Heart right ventricle (tissue), 16 donors: ENCODE measurements around the gene CC2D1A. TPM values are rescaled to one million over a fixed set of nuclear protein-coding genes. Genes with fewer than 3 reads are reported as not detected.

Experiments
- ATAC-seq, 8 donors: fragments of 200-7000 bp; cut with Tn5 transposase; one replicate each; pipeline ENCODE4 v1.9.1; 2020; ENCODE audit warnings: mild to moderate bottlenecking in 8 of 8, moderate library complexity in 8 of 8, moderate number of reproducible peaks in 1 of 8
- DNase-seq, 2 donors: peaks; one replicate each; pipeline ENCODE4 v3.0.0-alpha.2; 2020
- H3K27ac ChIP-seq, 10 donors: fragments of 200-600 bp; sonication (generic) in 2 of 10; one replicate each; pipeline versions ENCODE4 v1.5.0 to v1.8.0; 2020 to 2022; ENCODE audit warnings: mild to moderate bottlenecking in 3 of 10
- H3K27me3 ChIP-seq, 7 donors: fragments of 200-600 bp; one replicate each; pipeline ENCODE4 v1.8.0; 2021 to 2022; ENCODE audit warnings: mild to moderate bottlenecking in 2 of 7
- H3K36me3 ChIP-seq, 9 donors: fragments of 200-600 bp; sonication (generic) in 1 of 9; one replicate each; pipeline versions ENCODE4 v1.5.0 to v1.8.0; 2020 to 2022; ENCODE audit warnings: mild to moderate bottlenecking in 2 of 9
- H3K4me1 ChIP-seq, 9 donors: fragments of 200-600 bp; sonication (generic) in 1 of 9; one replicate each; pipeline versions ENCODE4 v1.5.0 to v1.8.0; 2020 to 2022; ENCODE audit warnings: mild to moderate bottlenecking in 4 of 9
- H3K4me3 ChIP-seq, 10 donors: fragments of 200-600 bp; sonication (generic) in 2 of 10; one replicate each; pipeline versions ENCODE4 v1.5.0 to v1.8.0; 2020 to 2022; ENCODE audit warnings: mild to moderate bottlenecking in 7 of 10, moderate library complexity in 2 of 10
- H3K9me3 ChIP-seq, 11 donors: fragments of 200-600 bp in 10 of 11; sonication (generic) in 2 of 11; one replicate each; pipeline versions ENCODE4 v1.5.0 to v1.8.0; 2013 to 2022; ENCODE audit warnings: mild to moderate bottlenecking in 2 of 11, control low read depth in 1 of 11, moderate library complexity in 1 of 11
- WGBS, 2 donors: extraction: QIAGEN DNeasy Blood & Tissue Kit; methylation state at CpG; one replicate each; pipeline ENCODE4 v1.1.7; 2013; ENCODE audit warnings: inconsistent platforms in 1 of 2; 5-methylcytosine and 5-hydroxymethylcytosine counted together
- intact Hi-C, 10 donors: fragments of 100-400 bp; cut with DNase I; formaldehyde crosslinking; loops; one replicate each; pipeline versions ENCODE4 v1.11.1 to v1.14.2; 2022
- polyA plus RNA-seq, 2 donors: library from polyadenylated mRNA; stranded (reverse); fragments of 200-250 nt; gene quantifications; one replicate each; pipeline ENCODE4 v1.2.3, GENCODE V29; 2013
- total RNA-seq, 10 donors: library from RNA; stranded (reverse); fragmentation: NEBNext Ultra II Directional in 3 of 10; extraction: Animal tissue kit (Norgen Biotek cat#: 25700) in 3 of 10; gene quantifications; one replicate each; pipeline versions ENCODE4 v1.2.1 to v1.2.4, GENCODE V29; 2021 to 2023
- TF ChIP-seq, protein P1 (sequence below), 9 donors: fragments of 200-600 bp; sonication (generic) in 2 of 9; IDR thresholded peaks; one replicate each; pipeline versions ENCODE4 v1.5.0 to v1.8.0; 2021 to 2022; ENCODE audit warnings: antibody characterized with exemption in 9 of 9, mild to moderate bottlenecking in 5 of 9, moderate library complexity in 1 of 9
- donor health status: Arrhythmogenic right ventricular cardiomyopathy.
- donor health status: ischemic (EF 13 %, LVEDD 7.1; RV severe dilation, severe dysfunction).
- donor health status: healthy with polysubstance abuse.
- donor health status: DM: no; HTN: yes; CAD: no.
- donor health status: DM: no; HTN: no; CAD: no.
- donor health status: ischemic (EF 25% LVEDD 6.9; RV normal size, moderate dysfunction).
- donor health status: ischemic (EF 25% LVEDD 5.7; RV mildly dilated, moderate dysfunction).
- donor health status: healthy.
- donor health status: DM: yes; HTN: yes; CAD: no.
- donor health status: Ischemic cardiomyopathy.
- donor health status: ischemic (EF 35%, LVEDD 5.7; RV mildly dilated, moderate dysfunction).
- donor health status: nonischemic (EF 11% LVEDD 7.7; RV severe dilation, severe dysfunction).
- donor health status: DM: yes; HTN: yes; CAD: no.
- donor health status: PGD.
- donor health status: ischemic (EF 29% LVEDD 5.4; RV normal size, mild dysfunction).
- donor health status: nonischemic (EF 23%, LVEDD 6.1; RV moderate dilation, normal function).

The CC2D1A gene
- total and polyA plus RNA-seq, 12 donors = 13.2 to 49.8 (median 19.0) TPM

DNA sequence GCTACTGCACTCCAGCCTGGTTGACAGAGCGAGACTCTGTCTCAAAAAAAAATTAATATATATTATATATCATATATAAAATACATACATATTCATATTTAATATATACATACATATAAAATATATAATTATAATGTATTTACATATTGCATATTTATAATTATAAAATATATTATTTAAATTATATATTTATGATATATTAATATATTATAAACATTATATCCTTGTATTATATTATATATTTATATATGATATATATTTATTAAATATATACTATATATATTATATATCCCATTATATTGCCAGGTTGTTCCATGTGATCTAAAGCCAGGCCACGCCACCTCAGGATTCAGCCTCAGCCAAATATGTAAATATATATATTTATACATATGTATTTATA, 9.8 kb upstream of the CC2D1A start:
- DNase-seq = no peak
- no peaks in the 10 kb centered on the region for H3K9me3 ChIP-seq
- TF ChIP-seq, protein P1, sequence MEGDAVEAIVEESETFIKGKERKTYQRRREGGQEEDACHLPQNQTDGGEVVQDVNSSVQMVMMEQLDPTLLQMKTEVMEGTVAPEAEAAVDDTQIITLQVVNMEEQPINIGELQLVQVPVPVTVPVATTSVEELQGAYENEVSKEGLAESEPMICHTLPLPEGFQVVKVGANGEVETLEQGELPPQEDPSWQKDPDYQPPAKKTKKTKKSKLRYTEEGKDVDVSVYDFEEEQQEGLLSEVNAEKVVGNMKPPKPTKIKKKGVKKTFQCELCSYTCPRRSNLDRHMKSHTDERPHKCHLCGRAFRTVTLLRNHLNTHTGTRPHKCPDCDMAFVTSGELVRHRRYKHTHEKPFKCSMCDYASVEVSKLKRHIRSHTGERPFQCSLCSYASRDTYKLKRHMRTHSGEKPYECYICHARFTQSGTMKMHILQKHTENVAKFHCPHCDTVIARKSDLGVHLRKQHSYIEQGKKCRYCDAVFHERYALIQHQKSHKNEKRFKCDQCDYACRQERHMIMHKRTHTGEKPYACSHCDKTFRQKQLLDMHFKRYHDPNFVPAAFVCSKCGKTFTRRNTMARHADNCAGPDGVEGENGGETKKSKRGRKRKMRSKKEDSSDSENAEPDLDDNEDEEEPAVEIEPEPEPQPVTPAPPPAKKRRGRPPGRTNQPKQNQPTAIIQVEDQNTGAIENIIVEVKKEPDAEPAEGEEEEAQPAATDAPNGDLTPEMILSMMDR (IDR thresholded peaks at IDR 0.05) = no peak
- no peak overlapping the region for H3K27ac ChIP-seq
- H3K36me3 ChIP-seq = no peaks in the 10 kb centered on the region
- no peaks in the 10 kb centered on the region for H3K4me1 ChIP-seq
- no peak overlapping the region for H3K4me3 ChIP-seq
- intact Hi-C loops = no loop called here
- ATAC-seq = no peak
- no peaks in the 10 kb centered on the region for H3K27me3 ChIP-seq
- WGBS, 2 donors = 97 to 100% methylated on average over 2 of the region's 2 CpGs

DNA sequence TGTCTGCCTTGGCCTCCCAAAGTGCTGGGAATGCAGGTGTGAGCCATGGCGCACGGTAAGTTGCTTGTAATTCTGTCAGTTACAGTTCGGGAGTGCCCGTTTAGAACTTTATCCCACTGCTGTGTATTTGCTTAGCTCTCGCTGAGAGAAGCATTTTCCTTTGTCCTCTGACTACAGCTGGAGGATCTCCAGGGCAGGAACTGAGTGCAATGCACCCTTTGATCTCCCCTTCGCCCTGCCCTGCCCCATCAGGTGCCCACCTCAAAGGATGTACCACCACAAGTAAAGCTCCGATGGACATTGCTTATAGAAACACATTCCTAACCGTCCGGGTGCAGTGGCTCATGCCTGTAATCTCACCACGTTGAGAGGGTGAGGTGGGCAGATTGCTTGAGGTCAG, 6.6 kb upstream of the CC2D1A start:
- Histone ChIP-seq H3K9me3 (no peaks in the 10 kb centered on the region), H3K4me3 (no peak overlapping the region), H3K4me1 (no peaks in the 10 kb centered on the region), H3K36me3 (no peaks in the 10 kb centered on the region), H3K27me3 (no peaks in the 10 kb centered on the region), H3K27ac (peak overlapping the region in 1 of 10 donors; percentile 19)
- intact Hi-C loops = no loop called here
- no peak for DNase-seq
- ATAC-seq = no peak
- WGBS, 2 donors = 84 to 87% methylated on average over 10 of the region's 10 CpGs
- TF ChIP-seq, protein P1 (IDR thresholded peaks at IDR 0.05) = no peak

DNA sequence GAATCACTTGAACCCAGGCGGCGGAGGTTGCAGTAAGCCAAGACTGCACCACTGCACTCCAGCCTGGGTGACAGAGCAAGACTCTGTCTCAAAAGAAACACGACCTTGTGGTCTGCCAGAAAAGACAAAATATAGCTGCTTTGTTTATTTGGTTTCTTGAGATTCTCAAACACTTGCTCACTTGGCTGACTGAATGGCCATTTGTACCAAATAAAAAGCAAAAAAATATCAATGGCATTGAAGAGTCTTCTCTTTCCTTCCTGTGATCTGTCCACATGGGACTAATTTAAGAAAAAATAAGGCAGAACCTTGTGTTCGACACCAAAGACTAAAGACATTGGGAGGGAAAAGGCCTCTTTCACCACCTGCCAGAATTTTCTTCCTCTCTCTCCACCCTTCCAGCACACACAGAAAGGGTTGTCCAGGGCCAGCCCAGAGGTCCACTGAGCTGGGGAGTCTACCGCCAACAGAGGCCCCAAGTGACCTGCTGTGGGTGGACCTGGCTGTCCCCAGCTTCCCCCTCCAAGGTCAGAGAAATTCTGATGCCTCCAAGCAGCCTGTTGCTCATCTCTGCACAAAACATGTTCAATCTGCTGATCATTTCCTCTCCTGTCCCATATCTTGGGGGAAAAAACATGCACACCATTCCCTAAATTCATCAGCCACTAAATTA, 6.0 kb upstream of the CC2D1A start:
- Histone ChIP-seq H3K27ac (peak overlapping the region in 2 of 10 donors; percentile 4 to 19), H3K4me3 (no peak overlapping the region), H3K27me3 (no peaks in the 10 kb centered on the region), H3K9me3 (no peaks in the 10 kb centered on the region), H3K36me3 (no peaks in the 10 kb centered on the region), H3K4me1 (no peaks in the 10 kb centered on the region)
- intact Hi-C loops = loop anchor here in 1 of 10 donors (5.0 kb wide), 1 partner anchor 52 kb away; the partner anchor contains the start of gene DCAF15
- no peak for DNase-seq
- WGBS, 2 donors = 70 to 73% methylated on average over 5 of the region's 5 CpGs
- TF ChIP-seq, protein P1 (IDR thresholded peaks at IDR 0.05) = no peak
- peak in 5 of 8 donors; percentile 16 to 72 (median 53) for ATAC-seq

DNA sequence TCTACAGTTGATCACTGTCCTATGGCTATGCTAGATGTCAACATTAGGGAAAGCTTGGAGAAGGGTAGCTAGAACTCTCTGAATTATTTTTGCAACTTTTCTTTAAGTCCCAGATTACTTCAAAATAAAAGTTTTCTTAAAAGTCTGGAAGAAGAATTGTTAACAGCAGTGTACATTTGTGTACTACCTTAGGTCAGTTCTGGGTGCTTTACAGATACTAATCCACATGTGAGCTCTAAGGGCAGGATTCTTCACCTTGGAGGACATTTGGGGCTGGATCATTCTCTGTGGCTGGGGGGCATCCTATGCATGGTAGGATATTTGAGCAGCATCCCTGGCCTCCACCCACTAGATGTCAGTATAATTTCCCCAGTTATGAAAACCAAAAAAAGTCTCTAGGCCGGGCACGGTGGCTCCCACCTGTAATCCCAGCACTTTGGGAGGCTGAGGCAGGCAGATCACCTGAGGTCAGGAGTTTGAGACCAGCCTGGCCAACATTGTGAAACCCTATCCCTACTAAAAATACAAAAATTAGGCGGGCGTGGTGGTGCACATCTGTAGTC, 2.9 kb upstream of the CC2D1A start:
- Histone ChIP-seq H3K4me1 (peaks cover 0 to 20% (median 16%) of the 10 kb centered on the region in 9 donors), H3K4me3 (no peak overlapping the region)
- 71 to 76% methylated on average over 4 of the region's 4 CpGs for WGBS, 2 donors

More for the DNA sequence above, 2.9 kb upstream of the CC2D1A start:
- ATAC-seq (no peak), DNase-seq (no peak)
- H3K27me3 ChIP-seq = no peaks in the 10 kb centered on the region
- no peaks in the 10 kb centered on the region for H3K9me3 ChIP-seq
- intact Hi-C loops = loop anchor here in 1 of 10 donors (5.0 kb wide), 1 partner anchor 49 kb away; the partner anchor contains the start of gene DCAF15
- no peak overlapping the region for H3K27ac ChIP-seq
- TF ChIP-seq, protein P1 (IDR thresholded peaks at IDR 0.05) = peak in 7 of 9 donors; percentile 16 to 52 (median 34)
- H3K36me3 ChIP-seq = no peaks in the 10 kb centered on the region
